ENCODE data around the gene TBC1D1. TPM values are rescaled to one million over a fixed set of nuclear protein-coding genes. Genes with fewer than 3 reads are reported as not detected.
A peak's percentile ranks its signal among the peaks of the same experiment; 100 is the strongest.

Gene TBC1D1
- total RNA-seq, 1 experiment from 2014 or later, result 102 TPM

- peak; percentile 61 for DNase-seq
- H3K36me3 ChIP-seq (replicated peaks; ENCODE audit: control insufficient read depth, insufficient read depth, low read length), result peaks cover 5% of the 10 kb centered on the region
- H3K4me3 ChIP-seq (ENCODE audit: insufficient read depth, low read depth, low read length), result no peak overlapping the region
- H3K27me3 ChIP-seq (ENCODE audit: control insufficient read depth, insufficient read depth, low read length), result peaks cover 12% of the 10 kb centered on the region
Measured at GRCh38 chr4:38128478-38129459, 237.9 kb downstream of the TBC1D1 start.

- DNase-seq, result no peak
- Histone ChIP-seq H3K36me3 (replicated peaks; ENCODE audit: control insufficient read depth, insufficient read depth, low read length) (peaks cover 6% of the 10 kb centered on the region), H3K4me3 (ENCODE audit: insufficient read depth, low read depth, low read length) (no peak overlapping the region), H3K27me3 (ENCODE audit: control insufficient read depth, insufficient read depth, low read length) (peaks cover 12% of the 10 kb centered on the region)
Measured at GRCh38 chr4:38129460-38130227, 238.8 kb downstream of the TBC1D1 start.

DNA sequence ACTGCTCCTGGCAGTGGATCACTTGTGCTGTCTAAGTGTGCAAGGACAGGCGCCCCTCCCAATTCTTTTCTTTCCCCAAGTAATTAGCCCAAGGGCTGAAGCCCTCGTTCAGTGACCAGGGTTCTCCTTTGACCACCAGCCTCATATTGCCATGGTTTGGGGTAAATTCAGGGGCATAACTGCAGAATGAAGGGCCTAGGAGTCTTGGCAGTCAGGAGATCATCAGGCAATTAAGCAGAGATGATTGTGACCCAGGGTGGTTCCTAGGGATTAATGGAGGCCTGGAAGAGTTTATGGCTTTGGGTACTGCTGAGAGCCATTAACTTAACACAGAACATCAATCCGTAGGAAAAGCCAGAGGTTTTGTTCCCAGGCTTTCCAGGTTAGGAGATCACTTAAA lies 240.0 kb downstream of the TBC1D1 start:
- H3K36me3 ChIP-seq (replicated peaks; ENCODE audit: control insufficient read depth, insufficient read depth, low read length), result peaks cover 4% of the 10 kb centered on the region; the same call in 1 of the 2 replicates
- no peak for DNase-seq
- H3K4me3 ChIP-seq (ENCODE audit: insufficient read depth, low read depth, low read length), result no peak overlapping the region
- H3K27me3 ChIP-seq (ENCODE audit: control insufficient read depth, insufficient read depth, low read length), result peaks cover 12% of the 10 kb centered on the region

- H3K27me3 ChIP-seq (ENCODE audit: control insufficient read depth, insufficient read depth, low read length), result peaks cover 12% of the 10 kb centered on the region
- DNase-seq, result peak; percentile 56
- no peak overlapping the region for H3K4me3 ChIP-seq (ENCODE audit: insufficient read depth, low read depth, low read length)
- peaks cover 4% of the 10 kb centered on the region; the same call in 1 of the 2 replicates for H3K36me3 ChIP-seq (replicated peaks; ENCODE audit: control insufficient read depth, insufficient read depth, low read length)
Measured at GRCh38 chr4:38131371-38132091, 240.6 kb downstream of the TBC1D1 start.

DNA sequence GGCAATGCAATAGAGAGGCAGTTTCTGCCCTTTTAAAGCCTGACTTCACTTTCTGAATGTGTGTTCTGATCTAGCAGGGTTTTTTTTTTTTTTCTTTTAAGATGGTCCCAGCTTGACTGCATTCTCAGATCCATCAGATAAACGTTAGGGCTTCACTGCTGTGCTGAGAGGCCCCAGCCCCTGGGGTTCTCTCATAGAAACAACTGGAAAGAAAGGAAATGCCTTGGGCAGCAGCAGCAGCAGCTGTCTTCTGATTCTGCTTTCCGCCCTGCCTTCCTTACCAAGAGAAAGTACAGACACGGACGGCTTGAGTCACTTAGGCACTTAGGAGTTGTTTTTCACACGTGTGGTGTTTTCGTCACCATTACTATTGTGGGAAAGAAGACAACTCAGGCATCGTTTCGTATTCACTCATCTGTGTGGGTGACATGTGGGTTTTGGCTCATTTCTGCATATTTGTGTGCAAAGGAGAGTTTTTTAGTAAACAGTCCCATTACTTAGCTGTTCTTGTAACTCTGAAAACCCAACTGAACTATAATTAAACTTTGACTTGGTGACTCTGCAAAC lies 241.3 kb downstream of the TBC1D1 start:
- peak; percentile 42 for DNase-seq
- peaks cover 12% of the 10 kb centered on the region for H3K27me3 ChIP-seq (ENCODE audit: control insufficient read depth, insufficient read depth, low read length)
- H3K4me3 ChIP-seq (ENCODE audit: insufficient read depth, low read depth, low read length), result no peak overlapping the region
- H3K36me3 ChIP-seq (replicated peaks; ENCODE audit: control insufficient read depth, insufficient read depth, low read length), result peaks cover 4% of the 10 kb centered on the region; the same call in 1 of the 2 replicates

- no peak for DNase-seq
- peaks cover 4% of the 10 kb centered on the region; the same call in 1 of the 2 replicates for H3K36me3 ChIP-seq (replicated peaks; ENCODE audit: control insufficient read depth, insufficient read depth, low read length)
- no peak overlapping the region for H3K4me3 ChIP-seq (ENCODE audit: insufficient read depth, low read depth, low read length)
- H3K27me3 ChIP-seq (ENCODE audit: control insufficient read depth, insufficient read depth, low read length), result peaks cover 7% of the 10 kb centered on the region
Measured at GRCh38 chr4:38132843-38133662, 242.2 kb downstream of the TBC1D1 start.

GRCh38 chr4:38133711-38134480 lies 243.0 kb downstream of the TBC1D1 start:
- DNase-seq, result no peak
- peaks cover 4% of the 10 kb centered on the region; the same call in 1 of the 2 replicates for H3K36me3 ChIP-seq (replicated peaks; ENCODE audit: control insufficient read depth, insufficient read depth, low read length)
- H3K27me3 ChIP-seq (ENCODE audit: control insufficient read depth, insufficient read depth, low read length), result peaks cover 4% of the 10 kb centered on the region; the same call in 1 of the 2 replicates
- H3K4me3 ChIP-seq (ENCODE audit: insufficient read depth, low read depth, low read length), result no peak overlapping the region

DNA sequence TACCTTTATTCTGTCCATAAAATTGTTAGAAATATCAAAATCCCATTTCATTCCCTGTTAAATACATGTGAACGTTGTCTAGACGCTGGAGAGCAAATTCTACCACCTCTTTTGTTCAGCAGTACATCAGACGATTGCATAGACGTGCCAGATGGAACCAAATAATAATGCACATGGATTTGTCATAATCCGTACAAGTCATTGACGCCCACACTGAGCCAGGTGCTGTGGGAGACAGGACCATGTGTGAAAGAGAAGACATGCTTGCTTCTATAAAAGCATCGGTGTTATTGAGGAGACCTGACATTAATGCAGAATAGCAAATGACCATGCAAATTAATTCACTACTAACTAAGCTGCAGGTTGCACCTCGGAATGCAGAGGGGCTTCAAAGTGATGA lies 244.3 kb downstream of the TBC1D1 start:
- DNase-seq, result no peak
- Histone ChIP-seq H3K4me3 (ENCODE audit: insufficient read depth, low read depth, low read length) (no peak overlapping the region), H3K36me3 (replicated peaks; ENCODE audit: control insufficient read depth, insufficient read depth, low read length) (peaks cover 4% of the 10 kb centered on the region; the same call in 1 of the 2 replicates), H3K27me3 (ENCODE audit: control insufficient read depth, insufficient read depth, low read length) (no peaks in the 10 kb centered on the region)

GRCh38 chr4:38136604-38137003 lies 245.7 kb downstream of the TBC1D1 start:
- DNase-seq, result peak; percentile 65
- Histone ChIP-seq H3K36me3 (replicated peaks; ENCODE audit: control insufficient read depth, insufficient read depth, low read length) (peaks cover 4% of the 10 kb centered on the region; the same call in 1 of the 2 replicates), H3K4me3 (ENCODE audit: insufficient read depth, low read depth, low read length) (no peak overlapping the region), H3K27me3 (ENCODE audit: control insufficient read depth, insufficient read depth, low read length) (no peaks in the 10 kb centered on the region)

- H3K36me3 ChIP-seq (replicated peaks; ENCODE audit: control insufficient read depth, insufficient read depth, low read length), result peaks cover 4% of the 10 kb centered on the region; the same call in 1 of the 2 replicates
- no peaks in the 10 kb centered on the region for H3K27me3 ChIP-seq (ENCODE audit: control insufficient read depth, insufficient read depth, low read length)
- no peak overlapping the region for H3K4me3 ChIP-seq (ENCODE audit: insufficient read depth, low read depth, low read length)
- no peak for DNase-seq
Measured at GRCh38 chr4:38137080-38137479, 246.2 kb downstream of the TBC1D1 start.

DNA sequence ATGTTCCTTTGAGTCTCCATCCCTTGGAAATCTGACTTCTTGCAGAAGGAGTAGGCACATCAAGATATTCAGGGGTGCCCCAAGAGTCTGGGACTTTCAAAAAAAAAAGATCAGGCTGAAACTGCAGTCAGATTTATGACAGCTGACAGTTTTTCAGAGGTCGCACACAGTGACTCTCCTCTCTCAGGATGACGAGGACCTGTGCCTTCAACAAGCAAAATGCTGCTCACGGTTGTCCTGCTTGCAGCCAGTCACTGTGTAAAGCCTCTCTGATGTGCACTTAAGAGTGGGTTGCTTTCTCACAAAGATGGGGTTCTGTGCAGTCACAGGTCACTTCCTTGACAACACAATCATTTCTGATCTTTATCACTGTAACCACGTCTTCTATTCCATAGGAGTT lies 247.5 kb downstream of the TBC1D1 start:
- Histone ChIP-seq H3K4me3 (ENCODE audit: insufficient read depth, low read depth, low read length) (no peak overlapping the region), H3K36me3 (replicated peaks; ENCODE audit: control insufficient read depth, insufficient read depth, low read length) (peaks cover 1% of the 10 kb centered on the region; the same call in 1 of the 2 replicates), H3K27me3 (ENCODE audit: control insufficient read depth, insufficient read depth, low read length) (no peaks in the 10 kb centered on the region)
- no peak for DNase-seq

GRCh38 chr4:38139187-38139586 lies 248.3 kb downstream of the TBC1D1 start:
- no peak overlapping the region for H3K4me3 ChIP-seq (ENCODE audit: insufficient read depth, low read depth, low read length)
- no peaks in the 10 kb centered on the region for H3K36me3 ChIP-seq (replicated peaks; ENCODE audit: control insufficient read depth, insufficient read depth, low read length)
- no peak for DNase-seq
- H3K27me3 ChIP-seq (ENCODE audit: control insufficient read depth, insufficient read depth, low read length), result no peaks in the 10 kb centered on the region

Data from H7 (cell line).